CD4-positive, alpha-beta T cell treated with Interleukin-4 for 1 hour (primary cell): ENCODE results near the gene FOXR1.
"Not testable (repeated sequence)": the region's sequence is repeated elsewhere in the genome, so short reads cannot be mapped to it uniquely, and the experiment has no call there.

ENCODE experiments used
- DNase-seq, 2 donors: peaks; one replicate each; pipeline ENCODE4 v3.0.0-alpha.2; 2020 to 2022

Gene FOXR1

GRCh38 chr11:118947091-118947490 is 24.5 kb upstream of the FOXR1 start:
- DNase-seq: no peak

DNA sequence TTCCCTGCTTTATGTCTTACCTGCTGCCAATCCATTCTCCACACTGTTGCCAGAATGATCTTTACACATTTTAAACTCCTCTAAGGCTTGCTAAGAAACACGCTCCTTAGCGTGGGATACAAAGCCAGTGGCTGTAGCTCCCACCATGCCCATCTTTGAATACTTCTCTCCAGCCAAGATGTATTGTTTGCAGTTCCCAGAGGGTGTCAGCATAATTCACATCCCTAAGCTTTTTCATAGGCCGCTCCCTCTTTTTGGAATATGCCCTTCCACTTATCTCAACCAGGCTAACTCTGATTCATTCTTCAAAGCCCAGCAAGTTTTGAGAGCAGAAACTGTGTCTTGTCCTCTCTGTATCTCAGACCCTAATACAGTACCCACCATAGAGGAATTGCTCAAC is 23.6 kb upstream of the FOXR1 start:
- DNase-seq: no peak

GRCh38 chr11:118953265-118953664 is 18.3 kb upstream of the FOXR1 start:
- DNase-seq: no peak

DNA sequence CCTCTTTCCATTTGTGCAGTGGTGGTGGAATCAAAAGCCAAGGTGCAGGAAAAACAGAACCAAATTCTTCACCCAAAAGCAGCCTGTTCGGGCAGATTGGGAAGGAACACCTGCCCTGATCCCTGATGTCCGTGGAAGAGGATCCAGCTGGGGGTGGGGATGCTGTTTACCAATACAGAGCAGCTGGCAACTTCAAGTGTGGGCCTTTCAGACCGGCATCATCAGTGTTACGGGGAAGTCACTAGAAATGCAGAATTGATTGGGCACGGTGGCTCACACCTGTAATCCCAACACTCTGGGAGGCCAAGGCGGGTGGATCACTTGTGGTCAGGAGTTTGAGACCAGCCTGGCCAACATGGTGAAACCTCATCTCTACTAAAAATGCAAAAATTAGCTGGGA is 17.6 kb upstream of the FOXR1 start:
- DNase-seq: not testable (repeated sequence)

GRCh38 chr11:118956094-118956846 is 15.3 kb upstream of the FOXR1 start, which contains the start of gene UPK2:
TSS of gene UPK2 (plus strand) at chr11:118956298. CDS start at chr11:118956351, 53 bp downstream.
- peak; percentile 86 to 87 for DNase-seq

GRCh38 chr11:118956847-118957469 is 14.6 kb upstream of the FOXR1 start:
- no peak for DNase-seq

DNA sequence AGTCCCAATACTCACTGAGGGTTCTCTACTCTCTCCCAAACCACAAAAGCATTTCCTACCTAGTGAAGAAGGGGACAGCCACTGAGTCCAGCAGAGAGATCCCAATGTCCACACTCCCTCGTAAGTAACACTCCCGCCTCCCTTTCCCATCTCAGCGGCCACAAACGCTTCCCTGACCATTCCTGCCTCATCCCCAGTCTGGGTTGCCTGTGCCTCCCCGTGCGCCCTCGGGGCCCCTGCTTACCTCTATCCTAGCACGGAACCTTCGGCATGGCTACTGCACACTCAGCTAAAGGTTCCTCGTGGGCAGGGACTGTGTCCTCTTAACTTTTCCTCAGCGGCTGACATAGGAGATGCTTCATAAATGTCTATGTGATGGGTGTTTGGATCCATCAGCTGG is 14.0 kb upstream of the FOXR1 start:
- DNase-seq: no peak

- DNase-seq: no peak
Observed at GRCh38 chr11:118957968-118958367, 13.6 kb upstream of the FOXR1 start.

- no peak for DNase-seq
Observed at GRCh38 chr11:118958577-118958976, 13.0 kb upstream of the FOXR1 start.

DNA sequence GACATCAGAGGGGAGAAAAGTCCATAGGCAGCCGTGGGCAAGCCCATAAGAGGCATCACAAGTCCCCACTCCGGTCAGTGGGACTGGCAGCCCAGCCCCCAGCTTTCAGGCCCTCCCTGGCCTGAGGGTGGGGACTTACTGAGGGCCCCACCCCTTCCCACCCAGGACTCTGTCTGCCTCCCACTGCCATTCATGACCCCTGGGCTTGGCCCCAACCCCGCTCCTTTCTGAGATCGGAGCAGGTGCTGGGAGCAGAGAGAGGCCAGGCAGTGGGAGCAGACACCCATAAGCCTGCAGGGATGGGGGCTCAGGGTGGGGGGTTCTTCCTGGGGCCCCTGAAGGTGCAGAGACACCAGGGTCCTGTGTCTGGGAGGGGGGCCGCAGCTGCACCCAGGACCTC is 10.4 kb upstream of the FOXR1 start:
- DNase-seq: no peak

GRCh38 chr11:118961591-118961990 is 10.0 kb upstream of the FOXR1 start:
- no peak for DNase-seq

DNA sequence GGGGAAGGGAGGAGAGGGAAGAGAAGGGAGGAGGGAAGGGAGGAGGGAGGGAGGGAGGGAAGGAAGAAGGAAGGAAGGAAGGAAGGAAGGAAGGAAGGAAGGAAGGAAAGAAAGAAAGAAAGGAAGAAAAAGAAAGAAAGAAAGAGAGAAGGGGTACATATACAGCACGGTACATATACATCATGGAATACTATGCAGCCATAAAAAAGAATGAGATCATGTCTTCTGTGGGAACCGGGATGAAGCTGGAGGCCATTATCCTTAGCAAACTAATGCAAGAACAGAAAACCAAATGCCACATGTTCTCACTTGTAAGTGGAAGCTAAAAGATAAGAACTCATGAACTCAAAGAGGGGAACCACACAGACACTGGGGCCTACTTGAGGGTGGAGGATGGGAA is 2.1 kb upstream of the FOXR1 start:
- DNase-seq: not testable (repeated sequence)

GRCh38 chr11:118973985-118974384 is 2.4 kb downstream of the FOXR1 start:
- no peak for DNase-seq

- DNase-seq: no peak
Observed at GRCh38 chr11:118975771-118976709, 4.5 kb downstream of the FOXR1 start.

GRCh38 chr11:118979434-118979833 is 7.9 kb downstream of the FOXR1 start:
- DNase-seq: no peak

GRCh38 chr11:118980191-118980881 is 8.8 kb downstream of the FOXR1 start:
- DNase-seq: no peak

DNA sequence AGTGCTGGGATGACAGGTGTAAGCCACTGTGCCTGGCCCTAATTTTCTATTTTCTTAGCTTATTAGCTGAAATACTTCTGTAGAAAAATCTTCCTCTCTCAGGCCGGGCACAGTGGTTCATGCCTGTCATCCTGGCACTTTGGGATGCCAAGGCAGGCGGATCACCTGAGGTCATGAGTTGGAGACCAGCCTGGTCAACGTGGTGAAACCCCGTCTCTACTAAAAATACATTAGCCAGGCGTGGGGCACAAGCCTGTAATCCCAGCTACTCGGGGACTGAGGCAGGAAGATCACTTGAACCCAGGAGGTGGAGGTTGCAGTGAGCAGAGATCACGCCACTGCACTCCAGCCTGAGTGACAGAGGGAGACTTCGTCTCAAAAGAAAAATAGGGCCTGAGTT is 12.8 kb downstream of the FOXR1 start:
- not testable (repeated sequence) for DNase-seq

GRCh38 chr11:118984825-118985224 is 13.3 kb downstream of the FOXR1 start:
- DNase-seq: no peak

GRCh38 chr11:118988280-118988679 is 16.7 kb downstream of the FOXR1 start:
- DNase-seq: no peak

GRCh38 chr11:118991486-118992038 is 20.0 kb downstream of the FOXR1 start:
- not testable (repeated sequence) for DNase-seq

DNA sequence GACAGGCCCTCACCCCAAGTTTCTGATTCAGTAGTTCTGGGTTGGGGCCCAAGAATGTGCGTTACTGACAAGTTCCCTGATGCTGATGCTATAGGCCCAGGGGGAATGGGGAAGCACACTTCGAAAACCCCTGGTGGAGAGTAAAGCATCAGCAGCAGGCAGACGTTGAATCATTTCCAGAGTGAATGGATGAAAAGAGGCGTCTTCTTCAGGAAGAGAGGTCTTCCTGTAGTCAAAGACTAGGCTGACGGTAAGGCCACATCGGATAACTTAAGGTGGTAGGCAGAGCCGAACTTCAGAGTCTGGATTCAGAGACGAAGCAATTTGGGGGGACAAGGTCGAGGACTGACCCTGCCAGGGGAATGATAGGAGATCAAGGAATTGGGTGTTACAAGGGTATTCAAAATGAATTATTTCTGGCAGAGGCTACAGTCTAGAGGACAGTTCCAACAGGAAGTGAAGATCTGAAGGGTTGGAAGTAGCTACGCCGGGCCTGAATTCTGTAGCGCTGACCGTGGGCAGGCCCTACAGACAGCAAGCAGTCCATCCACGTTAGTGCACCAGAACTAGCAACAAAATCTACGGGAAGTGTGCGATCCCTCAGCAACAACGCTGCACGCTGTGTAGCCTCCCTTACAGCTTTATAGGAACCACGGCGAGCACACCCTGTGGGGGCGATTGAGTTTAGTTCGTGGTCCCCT is 25.5 kb downstream of the FOXR1 start:
- DNase-seq: peak; percentile 23 to 56
